ENCODE measurements around the gene SORCS3. TPM values are rescaled to one million over a fixed set of nuclear protein-coding genes. Genes with fewer than 3 reads are reported as not detected.

The SORCS3 gene
- total RNA-seq, 1 experiment from 2014 or later = not detected

- 0 out of 2 replicates have a peak, but pooled peaks cover 3% of the 10 kb centered on the region for H3K27me3 ChIP-seq (ENCODE audit: insufficient read depth, low read depth)
- H3K9me3 ChIP-seq (ENCODE audit: insufficient read depth, low read depth) = no peaks in the 10 kb centered on the region
- intact Hi-C loops (cut with micrococcal nuclease; ENCODE audit: unreplicated experiment) = no loop called here
- no TSS peak for BruUV-seq (replicated peaks)
- H3K36me3 ChIP-seq (ENCODE audit: low read depth) = no peaks in the 10 kb centered on the region
- no peaks in the 10 kb centered on the region for H3F3A ChIP-seq (ENCODE audit: insufficient read depth, low read depth)
- H4K20me1 ChIP-seq (ENCODE audit: insufficient read depth) = no peaks in the 10 kb centered on the region
- CTCF ChIA-PET = no interaction called here
- POLR2A ChIA-PET (ENCODE audit: unreplicated experiment) = no interaction called here
- no peak overlapping the region for H3K4me3 ChIP-seq
- H3K79me2 ChIP-seq (ENCODE audit: low read depth) = no peaks in the 10 kb centered on the region
- H3K27ac ChIP-seq = no peak overlapping the region
- no peak overlapping the region for H2AFZ ChIP-seq
- H3K4me1 ChIP-seq (replicated peaks; ENCODE audit: insufficient read depth) = no peaks in the 10 kb centered on the region
- DNase-seq = no peak
- TF ChIP-seq EZH2 (IDR thresholded peaks at IDR 0.05; ENCODE audit: low read depth) (no peak), CTCF (conservative IDR thresholded peaks at IDR 0.05) (no peak)
- H3K4me2 ChIP-seq = no peak overlapping the region
- no peaks in the 10 kb centered on the region for H3K9me2 ChIP-seq (ENCODE audit: insufficient read depth)
Observed at GRCh38 chr10:104640339-104641186, 527 bp upstream of the SORCS3 start.

GRCh38 chr10:104641937-104642657, 1.0 kb downstream of the SORCS3 start:
- H3K27me3 ChIP-seq (ENCODE audit: insufficient read depth, low read depth) = 0 out of 2 replicates have a peak, but pooled peaks cover 2% of the 10 kb centered on the region
- BruUV-seq (replicated peaks) = no TSS peak

More at GRCh38 chr10:104641937-104642657, 1.0 kb downstream of the SORCS3 start:
- H2AFZ ChIP-seq = no peak overlapping the region
- no peak overlapping the region for H3K4me2 ChIP-seq
- CTCF ChIA-PET = no interaction called here
- no peaks in the 10 kb centered on the region for H3F3A ChIP-seq (ENCODE audit: insufficient read depth, low read depth)
- H4K20me1 ChIP-seq (ENCODE audit: insufficient read depth) = no peaks in the 10 kb centered on the region
- no peak for DNase-seq
- H3K9me3 ChIP-seq (ENCODE audit: insufficient read depth, low read depth) = no peaks in the 10 kb centered on the region
- H3K79me2 ChIP-seq (ENCODE audit: low read depth) = no peaks in the 10 kb centered on the region
- no peaks in the 10 kb centered on the region for H3K4me1 ChIP-seq (replicated peaks; ENCODE audit: insufficient read depth)
- intact Hi-C loops (cut with micrococcal nuclease; ENCODE audit: unreplicated experiment) = no loop called here
- no peak overlapping the region for H3K4me3 ChIP-seq
- H3K36me3 ChIP-seq (ENCODE audit: low read depth) = no peaks in the 10 kb centered on the region
- POLR2A ChIA-PET (ENCODE audit: unreplicated experiment) = no interaction called here
- no peak for TF ChIP-seq CTCF (conservative IDR thresholded peaks at IDR 0.05)
- TF ChIP-seq EZH2 (IDR thresholded peaks at IDR 0.05; ENCODE audit: low read depth) = no peak
- no peaks in the 10 kb centered on the region for H3K9me2 ChIP-seq (ENCODE audit: insufficient read depth)
- H3K27ac ChIP-seq = no peak overlapping the region
